ENCODE results near the gene SIGLEC9.
A peak's percentile ranks its signal among the peaks of the same experiment; 100 is the strongest.

GRCh38 chr19:51116736-51117286 is 7.9 kb upstream of the SIGLEC9 start:
- TF ChIP-seq CTCF (conservative IDR thresholded peaks at IDR 0.05; ENCODE audit: low read depth, low read length) (no peak), EZH2 (IDR thresholded peaks at IDR 0.05; ENCODE audit: low read length, unreplicated experiment) (peak; percentile 29)

Measured in PC-3 (cell line).